ENCODE results near the gene ERBIN.

Gene ERBIN

GRCh38 chr5:66130493-66130892 is 204.1 kb downstream of the ERBIN start:
- DNase-seq (ENCODE audit: low read depth): no peak
